Inflammatory macrophage (primary cell): Measurements from ENCODE around the gene GGCX.
"Not testable (repeated sequence)": the region's sequence is repeated elsewhere in the genome, so short reads cannot be mapped to it uniquely, and the experiment has no call there.

Experiments used
- DNase-seq, 2 donors: peaks; one replicate each; pipeline ENCODE4 v3.0.0-alpha.2; 2020 to 2022
- total RNA-seq, 18 experiments: gene quantifications; one replicate each; lab custom pipeline; 2026; ENCODE audit warnings: mixed read lengths in 6 of 18, inconsistent platforms in 2 of 18; lab: John Stamatoyannopoulos, UW

Gene GGCX
- 23.7 to 71.6 (median 49.7) reads per million in 18 experiments for total RNA-seq

DNA sequence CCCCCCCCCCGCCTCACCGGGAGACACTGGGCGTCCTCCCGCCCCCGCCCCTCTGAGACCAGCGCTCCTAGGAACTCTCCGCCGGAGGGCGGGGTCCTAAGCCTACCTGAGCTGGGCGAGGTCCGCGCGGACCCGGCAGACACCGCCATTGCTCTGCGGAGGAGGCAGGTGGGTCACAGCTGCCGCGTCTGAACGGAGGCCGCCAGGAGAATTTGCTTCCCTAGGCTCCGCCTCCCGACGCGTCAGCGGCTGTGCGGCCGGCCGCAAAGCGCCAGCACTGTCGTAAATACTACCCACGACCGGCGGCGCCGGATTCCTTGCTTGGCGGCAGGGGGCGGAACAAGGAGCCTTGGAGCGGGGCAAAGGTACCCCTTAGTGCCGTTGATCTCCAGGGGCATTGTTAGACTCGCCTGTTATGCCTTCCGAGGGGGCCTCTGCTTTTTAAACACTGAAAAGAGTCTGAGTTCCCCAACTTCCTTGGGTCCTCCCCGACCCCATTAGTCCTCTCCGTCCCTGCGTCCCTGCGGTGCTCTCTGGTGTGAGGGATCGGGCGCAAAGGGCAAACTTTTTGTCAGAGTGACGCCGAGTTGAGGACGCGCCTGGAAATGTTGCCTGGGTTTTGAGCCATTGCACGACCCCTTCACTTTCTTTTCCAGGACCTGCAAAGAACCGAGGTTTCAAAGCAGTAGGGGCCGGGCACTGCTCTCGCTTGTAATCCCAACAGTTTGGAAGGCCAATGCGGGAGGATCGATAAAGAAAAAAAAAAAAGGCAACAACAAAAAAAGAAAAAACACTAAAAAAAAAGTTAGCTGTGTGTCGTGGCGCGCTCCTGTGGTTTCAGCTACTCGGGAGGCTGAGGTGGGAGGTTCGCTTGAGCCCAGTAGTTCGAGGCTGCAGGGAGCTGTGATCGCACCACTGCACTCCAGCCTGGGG is at the start of gene GGCX:
TSS of gene GGCX (minus strand) at position 214 of the 933 bp plus-strand sequence. CDS start at position 149, 65 bp downstream.
- DNase-seq: peak; percentile 94 to 97

DNA sequence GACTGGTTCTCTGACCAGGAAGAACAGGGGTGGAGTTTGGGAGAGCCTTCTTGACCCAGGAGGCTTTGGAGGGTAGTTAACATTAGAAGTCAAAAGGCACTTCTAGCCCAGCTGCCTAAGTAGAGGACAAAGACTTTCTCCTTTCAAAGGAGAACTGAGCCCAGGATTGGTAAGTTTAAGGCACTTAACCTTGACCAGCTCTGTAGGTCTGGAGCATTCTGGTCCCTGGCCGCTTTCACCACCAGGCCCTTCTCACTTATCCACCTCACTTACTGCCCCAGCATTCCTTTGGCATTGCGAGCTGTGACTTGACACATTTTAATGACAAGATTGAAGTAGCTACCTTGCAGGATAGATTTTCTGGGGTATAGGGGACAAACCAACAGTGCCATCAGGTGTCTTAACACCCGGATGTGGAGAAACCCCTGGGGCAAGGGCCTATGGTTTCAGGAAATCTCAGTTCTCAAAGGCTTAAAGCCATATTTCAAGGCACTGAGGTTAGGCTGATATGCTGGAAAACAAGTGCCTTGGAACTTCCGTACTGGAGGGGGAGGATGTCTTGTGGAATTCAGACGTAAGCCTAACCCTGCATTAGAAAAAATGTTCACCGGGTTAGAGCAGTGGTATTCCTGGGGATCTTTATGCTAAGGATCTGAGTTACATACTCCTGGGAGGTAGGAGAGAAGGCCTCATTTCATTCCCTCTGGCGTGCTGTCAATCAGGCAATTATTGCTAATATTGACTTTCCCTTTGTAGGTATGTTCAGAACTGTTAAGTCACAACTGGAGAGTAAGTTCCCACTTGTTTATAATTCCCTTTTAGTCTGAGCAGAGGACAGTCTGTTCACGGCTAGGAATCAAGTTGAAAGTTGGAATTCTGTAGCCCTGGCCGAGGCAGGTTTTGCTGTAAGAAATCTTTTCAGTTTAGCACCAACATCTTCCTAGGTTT is 46.2 kb upstream of the GGCX start:
- DNase-seq: no peak

- no peak for DNase-seq
Measured at GRCh38 chr2:85606116-85606455, 44.8 kb upstream of the GGCX start.

- no peak for DNase-seq
Measured at GRCh38 chr2:85605406-85606115, 44.3 kb upstream of the GGCX start.

GRCh38 chr2:85604568-85605339 is 43.5 kb upstream of the GGCX start:
- no peak for DNase-seq

DNA sequence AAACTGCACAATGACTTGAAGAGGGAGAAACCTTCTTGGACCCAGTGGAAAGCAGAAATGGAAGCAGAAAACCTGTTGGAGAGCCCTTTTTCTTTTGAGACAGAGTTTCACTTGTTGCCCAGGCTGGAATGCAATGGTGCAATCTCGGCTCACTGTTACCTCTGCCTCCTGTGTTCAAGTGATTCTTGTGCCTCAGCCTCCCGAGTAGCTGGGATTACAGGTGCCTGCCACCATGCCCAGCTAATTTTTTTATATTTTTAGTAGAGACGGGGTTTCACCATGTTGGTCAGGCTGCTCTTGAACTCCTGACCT is 42.8 kb upstream of the GGCX start:
- not testable (repeated sequence) for DNase-seq

GRCh38 chr2:85602476-85603234 is 41.4 kb upstream of the GGCX start, which contains the start of gene TMEM150A:
Gene TMEM150A (minus strand): TSS chr2:85602698. CDS start chr2:85601948, 750 bp downstream.
- DNase-seq: peak; percentile 92 to 97

- DNase-seq: peak; percentile 30 to 54
Measured at GRCh38 chr2:85601771-85602475, 40.6 kb upstream of the GGCX start.

GRCh38 chr2:85600951-85601770 is 39.9 kb upstream of the GGCX start:
- DNase-seq: no peak

DNA sequence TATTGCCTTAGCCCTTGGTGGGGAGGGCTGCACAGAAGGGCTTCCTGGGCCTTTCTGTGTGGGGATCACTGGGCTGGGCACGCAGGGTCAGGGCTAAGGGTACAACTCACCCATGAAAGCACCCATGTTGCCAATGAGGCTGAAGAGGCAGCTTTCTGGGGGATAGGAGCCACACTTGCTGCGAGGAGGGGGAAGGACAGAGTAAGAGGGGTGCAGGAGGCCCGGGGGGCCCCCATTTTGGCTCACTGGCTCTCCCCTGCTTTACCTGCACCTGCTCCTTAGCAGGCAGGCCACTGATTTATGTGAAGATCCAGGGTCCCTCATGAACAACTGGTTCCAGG is 38.9 kb upstream of the GGCX start:
- no peak for DNase-seq

DNA sequence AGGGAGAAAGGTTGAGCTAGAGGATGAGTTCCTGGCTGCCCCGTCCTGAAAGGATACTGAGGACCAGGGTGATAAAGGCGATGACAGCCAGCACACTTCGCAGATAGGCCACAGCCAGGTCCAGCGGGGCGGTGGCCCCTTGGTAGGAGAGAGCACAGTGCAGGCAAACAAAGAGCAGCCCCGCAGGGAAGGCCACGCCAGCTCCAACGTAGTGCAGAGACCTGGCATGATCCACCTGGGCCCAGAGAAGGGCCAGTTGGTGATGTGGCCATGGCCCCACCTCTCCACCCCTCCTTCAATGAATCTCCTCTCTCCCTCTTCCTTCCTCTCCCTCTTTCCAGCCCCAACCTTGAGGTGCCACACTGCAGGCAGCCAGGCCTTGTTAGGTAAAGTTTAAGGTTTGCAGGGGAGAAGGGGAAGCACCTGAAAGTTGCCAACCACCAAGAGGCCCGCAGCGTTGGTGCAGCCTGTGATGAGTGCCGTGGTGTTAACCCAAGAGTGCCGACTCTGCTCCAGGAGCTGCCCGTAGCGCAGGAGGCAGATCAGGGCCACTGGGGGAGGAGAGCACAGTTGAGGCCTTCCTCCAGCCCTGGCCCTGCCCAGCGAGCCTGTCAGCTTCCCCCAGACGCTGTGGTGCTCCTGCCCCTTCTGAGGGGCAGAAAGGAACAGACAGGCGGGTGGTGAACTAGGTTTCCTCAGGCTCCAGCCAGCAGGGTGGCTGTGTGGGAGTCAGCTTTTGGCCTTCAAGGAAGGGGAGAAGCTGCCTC is 38.4 kb upstream of the GGCX start:
- DNase-seq: no peak

- DNase-seq: no peak
Measured at GRCh38 chr2:85598594-85599340, 37.5 kb upstream of the GGCX start.

DNA sequence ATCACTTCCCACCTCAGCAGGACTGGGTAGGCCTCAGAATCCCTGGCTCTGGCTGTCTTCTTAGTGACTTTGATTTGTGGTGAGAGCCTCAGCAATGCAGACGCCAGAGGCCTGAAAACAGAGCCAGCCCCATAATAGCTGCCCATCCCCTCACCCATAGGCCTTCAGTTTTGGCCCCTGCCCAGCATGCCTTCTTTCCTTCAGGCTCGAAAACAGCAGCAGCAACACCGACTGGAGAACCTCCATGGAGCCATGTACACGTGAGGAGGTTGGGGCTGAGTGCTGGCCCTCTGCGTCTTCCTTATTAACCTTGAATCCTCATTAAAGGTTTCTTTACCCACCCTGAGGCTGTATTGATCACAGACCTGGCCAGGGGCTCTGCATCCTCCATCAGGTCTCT is 35.9 kb upstream of the GGCX start:
- no peak for DNase-seq

GRCh38 chr2:85596486-85597143 is 35.3 kb upstream of the GGCX start:
- no peak for DNase-seq

GRCh38 chr2:85596026-85596333 is 34.7 kb upstream of the GGCX start:
- no peak for DNase-seq

DNA sequence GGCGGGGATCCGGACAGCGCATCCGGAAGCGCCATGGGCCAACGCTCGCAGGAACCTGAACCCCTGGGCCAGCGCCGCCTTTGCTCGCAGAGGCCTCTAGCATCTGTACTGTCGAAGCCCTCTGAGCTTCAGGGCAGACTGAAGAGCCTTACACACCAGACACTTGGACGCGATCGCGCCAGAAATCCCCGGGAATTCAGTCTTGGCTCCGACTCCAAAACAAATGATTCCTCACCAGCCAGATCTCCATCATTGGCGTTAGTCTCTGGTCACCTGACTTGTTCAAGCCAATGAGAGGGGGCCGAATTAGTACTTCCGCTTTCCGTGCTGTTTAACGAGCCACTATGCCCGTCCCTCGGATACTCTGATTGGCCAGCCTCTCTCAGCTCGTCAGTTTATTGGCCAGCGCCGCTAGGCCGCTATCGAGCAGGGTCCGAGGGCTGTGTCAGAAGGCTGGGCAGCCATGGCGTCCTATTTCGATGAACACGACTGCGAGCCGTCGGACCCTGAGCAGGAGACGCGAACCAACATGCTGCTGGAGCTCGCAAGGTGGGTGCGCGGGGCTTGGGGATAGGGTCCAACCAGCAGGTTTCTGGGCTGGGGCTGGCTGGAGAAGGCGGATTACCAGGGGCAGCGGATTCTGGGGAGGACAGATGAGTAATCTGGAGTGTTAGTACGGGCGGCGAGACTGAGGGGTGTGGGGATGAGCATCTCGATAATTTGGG is 34.2 kb upstream of the GGCX start, which contains the start of gene RNF181:
TSS of gene RNF181 (plus strand) at position 445 of the 725 bp plus-strand sequence. CDS start at position 464, 19 bp downstream.
- DNase-seq: peak; percentile 99
